ENCODE results near the gene FAM114A1. TPM values are rescaled to one million over a fixed set of nuclear protein-coding genes. Genes with fewer than 3 reads are reported as not detected.

Gene FAM114A1
- total and polyA plus RNA-seq, 2 of the 4 experiments (the other 2 are of a cell fraction), result 135 to 649 TPM

DNA sequence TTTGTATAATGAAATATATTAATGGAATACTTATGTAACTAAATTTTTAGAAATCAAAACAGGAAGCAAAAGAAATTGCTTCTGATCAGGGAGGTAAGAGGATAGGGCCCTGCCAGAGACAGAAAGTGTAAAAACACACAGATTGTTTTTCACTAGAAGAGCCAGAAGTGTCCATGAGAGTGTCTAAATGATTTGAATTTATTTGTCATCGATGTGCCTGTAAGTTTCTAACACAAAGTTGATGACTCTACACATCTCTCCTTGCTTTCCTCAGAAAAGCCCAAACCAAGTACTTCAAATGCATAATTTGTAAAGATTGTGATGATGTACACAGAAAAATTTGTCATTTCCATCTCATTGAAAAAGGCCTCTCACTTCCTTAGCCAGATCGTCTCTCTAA is 84.0 kb downstream of the FAM114A1 start:
- intact Hi-C loops (cut with micrococcal nuclease) (no loop called here), in situ Hi-C loops (cut with MboI; ENCODE audit: low sequenced_read_pairs) (no loop called here), dilution Hi-C loops (cut with HindIII; ENCODE audit: low sequenced_read_pairs, unreplicated experiment) (no loop called here)
- Histone ChIP-seq H3K14ac (replicated peaks; ENCODE audit: low read depth, low read length) (peak overlapping the region; percentile 72), H3K36me3 (ENCODE audit: control insufficient read depth, insufficient read depth, low read length) (no peaks in the 10 kb centered on the region), H3K4ac (ENCODE audit: low read depth, low read length) (peak overlapping the region; percentile 67; the same call in 1 of the 2 replicates), H3K9ac (ENCODE audit: low read depth, low read length) (peak overlapping the region; percentile 19; the same call in 1 of the 2 replicates), H4K20me1 (ENCODE audit: insufficient read depth, low read length) (no peaks in the 10 kb centered on the region), H3K56ac (ENCODE audit: extremely low read depth, insufficient read depth, low read length) (0 out of 2 replicates have a peak overlapping the region, but pooled peaks have one; percentile 2), H2AFZ (replicated peaks; ENCODE audit: low read length, poor library complexity) (no peak overlapping the region), H2BK5ac (ENCODE audit: low read depth, low read length, poor library complexity, severe bottlenecking) (peak overlapping the region; percentile 70), H3K27ac (ENCODE audit: insufficient read depth, low read length) (no peak overlapping the region; the same call in 1 of the 2 replicates), H3K23ac (ENCODE audit: low read depth, low read length) (peak overlapping the region; percentile 41; the same call in 1 of the 2 replicates), H2BK20ac (ENCODE audit: low read depth, low read length) (peak overlapping the region; percentile 85), H3K18ac (ENCODE audit: low read depth, low read length) (peak overlapping the region; percentile 18; the same call in 1 of the 2 replicates), H2BK120ac (ENCODE audit: low read depth, low read length) (peak overlapping the region; percentile 72), H3K9me3 (ENCODE audit: control insufficient read depth, insufficient read depth, low read length) (no peaks in the 10 kb centered on the region), H3K4me2 (ENCODE audit: low read depth, low read length) (no peak overlapping the region), H2AK9ac (replicated peaks; ENCODE audit: low read depth, low read length, poor library complexity) (no peak overlapping the region), H3K4me1 (ENCODE audit: control insufficient read depth, insufficient read depth, low read length) (peaks cover 20% of the 10 kb centered on the region), H2BK15ac (ENCODE audit: low read depth, low read length) (peak overlapping the region; percentile 69; the same call in 1 of the 3 replicates), H2AK5ac (ENCODE audit: low read depth, low read length) (no peak overlapping the region; the same call in 1 of the 2 replicates), H4K5ac (ENCODE audit: low read depth, low read length) (peak overlapping the region; percentile 14; the same call in 1 of the 2 replicates), H3K4me3 (ENCODE audit: insufficient read depth, low read depth, low read length) (no peak overlapping the region), H3K79me1 (ENCODE audit: low read depth in 1 of 2, low read length in 2 of 2) (peaks cover 0 to 12% of the 10 kb centered on the region in 2 experiments; a peak in 2 of 4 replicates), H3K27me3 (ENCODE audit: control insufficient read depth, insufficient read depth, low read length) (no peaks in the 10 kb centered on the region), H3K9me1 (ENCODE audit: insufficient read depth, low read length) (peaks cover 7% of the 10 kb centered on the region), H4K91ac (ENCODE audit: insufficient read depth, low read depth, low read length) (peak overlapping the region; percentile 60), H4K8ac (ENCODE audit: low read depth in 2 of 2, low read length in 2 of 2) (peak overlapping the region; percentile 6 to 72; a peak in 3 of 4 replicates)
- CTCF ChIA-PET, result interaction anchor here (1.4 kb wide), 1 partner anchor 183 kb away, joined by 3 read pairs; no protein-coding TSS in a partner anchor
- TF ChIP-seq NFE2L2 (IDR thresholded peaks at IDR 0.05; ENCODE audit: low read depth, low read length) (no peak), SMC3 (IDR thresholded peaks at IDR 0.05; ENCODE audit: low read depth, low read length) (no peak)
- TF ChIP-seq, protein P1, sequence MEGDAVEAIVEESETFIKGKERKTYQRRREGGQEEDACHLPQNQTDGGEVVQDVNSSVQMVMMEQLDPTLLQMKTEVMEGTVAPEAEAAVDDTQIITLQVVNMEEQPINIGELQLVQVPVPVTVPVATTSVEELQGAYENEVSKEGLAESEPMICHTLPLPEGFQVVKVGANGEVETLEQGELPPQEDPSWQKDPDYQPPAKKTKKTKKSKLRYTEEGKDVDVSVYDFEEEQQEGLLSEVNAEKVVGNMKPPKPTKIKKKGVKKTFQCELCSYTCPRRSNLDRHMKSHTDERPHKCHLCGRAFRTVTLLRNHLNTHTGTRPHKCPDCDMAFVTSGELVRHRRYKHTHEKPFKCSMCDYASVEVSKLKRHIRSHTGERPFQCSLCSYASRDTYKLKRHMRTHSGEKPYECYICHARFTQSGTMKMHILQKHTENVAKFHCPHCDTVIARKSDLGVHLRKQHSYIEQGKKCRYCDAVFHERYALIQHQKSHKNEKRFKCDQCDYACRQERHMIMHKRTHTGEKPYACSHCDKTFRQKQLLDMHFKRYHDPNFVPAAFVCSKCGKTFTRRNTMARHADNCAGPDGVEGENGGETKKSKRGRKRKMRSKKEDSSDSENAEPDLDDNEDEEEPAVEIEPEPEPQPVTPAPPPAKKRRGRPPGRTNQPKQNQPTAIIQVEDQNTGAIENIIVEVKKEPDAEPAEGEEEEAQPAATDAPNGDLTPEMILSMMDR (conservative IDR thresholded peaks at IDR 0.05; ENCODE audit: low read depth, low read length), result no peak
- WGBS, 2 experiments (ENCODE audit: extremely low coverage in 2 of 2, insufficient read length in 1 of 2), result no CpG with 5 or more reads among the region's 2 CpGs
- ATAC-seq (ENCODE audit: low read depth), result no peak
- POLR2A ChIA-PET (ENCODE audit: unreplicated experiment), result interaction anchor here (0.9 kb wide), 1 partner anchor 93 kb away, joined by 4 read pairs; no protein-coding TSS in a partner anchor
- DNase-seq, result no peak
- BruUV-seq (replicated peaks), result no TSS peak
